K562 (cell line): ENCODE results near the gene CD40. TPM values are rescaled to one million over a fixed set of nuclear protein-coding genes. Genes with fewer than 3 reads are reported as not detected.

Source experiments
- ATAC-seq: fragments of 200-7000 bp; cut with Tn5 transposase; 3 replicates; pipeline ENCODE4 v1.9.1; 2020; ENCODE audit warnings: moderate library complexity
- BruUV-seq: library from RNA; stranded (reverse); fragments of 400-500 nt; replicated peaks from 2 replicates; lab custom pipeline; 2021; lab: Mats Ljungman, UMichigan
- CTCF ChIA-PET: fragments of 300-600 bp; formaldehyde crosslinking; extraction: SDS; loops from one replicate; lab custom pipeline; 2021; ENCODE audit warnings: low intra/inter-chr PET ratio; lab: Yijun Ruan, JAX
- POLR2A ChIA-PET: fragments of 300-600, 350-650 bp; sonication (Branson Sonifier 250); formaldehyde crosslinking; extraction: SDS; loops from one replicate; lab custom pipeline; 2021; ENCODE audit warnings: antibody characterized with exemption, inconsistent platforms; lab: Yijun Ruan, JAX
- DNase-seq, 4 experiments: peaks; one replicate each; pipeline versions ENCODE4 v3.0.0 to v3.0.0-alpha.2; 2011 to 2018; ENCODE audit warnings: low spot score in 3 of 4, mixed read lengths in 3 of 4; ENCODE audit errors: extremely low read depth in 1 of 4
- FAIRE-seq: peaks from 2 replicates; lab custom pipeline; 2011; peaks lifted over from hg19 to GRCh38; lab: Jason Lieb, UNC
- H2AFZ ChIP-seq: 2 replicates; pipeline ENCODE4 v1.6.0; 2011; ENCODE audit warnings: low read depth, low read length, control low read depth, inconsistent platforms
- H3K27ac ChIP-seq: fragments of 200-600 bp; 3 replicates; pipeline ENCODE4 v1.8.0; 2011; ENCODE audit warnings: low read depth, mild to moderate bottlenecking, control low read depth, inconsistent platforms, low read length, moderate library complexity, mixed read lengths; ENCODE audit errors: extremely low read depth
- H3K27me3 ChIP-seq, 2 experiments: fragments of 300-600 bp in 1 of 2; 2 replicates in 1 of 2; 3 replicates in 1 of 2; pipeline versions ENCODE4 v1.6.0 to v1.8.0; 2011; ENCODE audit warnings: inconsistent platforms in 2 of 2, low read length in 2 of 2, mild to moderate bottlenecking in 1 of 2, mixed read lengths in 1 of 2, moderate library complexity in 1 of 2; ENCODE audit not compliant: control insufficient read depth in 2 of 2, insufficient read depth in 2 of 2
- H3K36me3 ChIP-seq: fragments of 300-600 bp; 3 replicates; pipeline ENCODE4 v1.8.0; 2011; ENCODE audit warnings: mild to moderate bottlenecking, low read length, inconsistent platforms; ENCODE audit not compliant: control insufficient read depth, insufficient read depth
- H3K4me1 ChIP-seq, 2 experiments: fragments of 200-600 bp in 1 of 2; replicated peaks in 1 of 2; 2 replicates in 1 of 2; 3 replicates in 1 of 2; pipeline versions ENCODE4 v1.5.1 to v1.8.0; 2011; ENCODE audit warnings: inconsistent platforms in 2 of 2, low read length in 2 of 2, mild to moderate bottlenecking in 1 of 2, mixed read lengths in 1 of 2, moderate library complexity in 1 of 2; ENCODE audit not compliant: control insufficient read depth in 2 of 2, insufficient read depth in 2 of 2
- H3K4me2 ChIP-seq: 2 replicates; pipeline ENCODE4 v1.6.1; 2011; ENCODE audit warnings: low read length, control low read depth, inconsistent platforms, mixed read lengths; ENCODE audit not compliant: insufficient read depth
- H3K4me3 ChIP-seq: fragments of 200-600 bp; sonication (generic), shearing (Covaris generic); 2 replicates; pipeline ENCODE4 v1.5.1; 2016; ENCODE audit warnings: control low read depth, inconsistent platforms
- H3K79me2 ChIP-seq: fragments of 200-600 bp; 3 replicates; pipeline ENCODE4 v1.8.0; 2011; ENCODE audit warnings: low read length, inconsistent platforms; ENCODE audit not compliant: control insufficient read depth, insufficient read depth
- H3K9ac ChIP-seq, 2 experiments: 2 replicates each; pipeline versions ENCODE4 v1.6.0 to v1.6.1; 2011; ENCODE audit warnings: low read depth in 2 of 2, low read length in 2 of 2, control low read depth in 1 of 2, inconsistent platforms in 1 of 2, mild to moderate bottlenecking in 1 of 2, mixed read lengths in 1 of 2; ENCODE audit not compliant: insufficient read depth in 1 of 2
- H3K9me1 ChIP-seq: one replicate; pipeline ENCODE4 v1.6.0; 2011; ENCODE audit warnings: inconsistent platforms, mild to moderate bottlenecking, low read length, moderate library complexity; ENCODE audit not compliant: control insufficient read depth, insufficient read depth
- H3K9me3 ChIP-seq: replicated peaks from 2 replicates; pipeline ENCODE4 v1.5.1; 2011; ENCODE audit warnings: low read depth, low read length, inconsistent platforms; ENCODE audit not compliant: control insufficient read depth, insufficient read depth
- H4K20me1 ChIP-seq: replicated peaks from 2 replicates; pipeline ENCODE4 v1.6.1; 2011; ENCODE audit warnings: low read length, inconsistent platforms, mixed read lengths; ENCODE audit not compliant: control insufficient read depth, insufficient read depth
- ARID1B ChIP-seq: fragments of 450-650 bp; IDR thresholded peaks from 2 replicates; pipeline ENCODE4 v1.6.1; 2016; ENCODE audit warnings: antibody characterized with exemption, mild to moderate bottlenecking, inconsistent platforms
- DDX20 ChIP-seq: fragments of 450-650 bp; IDR thresholded peaks from 2 replicates; pipeline ENCODE4 v1.6.1; 2016; ENCODE audit warnings: missing genetic modification characterization, low read depth, mild to moderate bottlenecking, missing compliant biosample characterization, moderate library complexity
- EP400 ChIP-seq: fragments of 450-650 bp; IDR thresholded peaks from 2 replicates; pipeline ENCODE4 v1.6.1; 2017; ENCODE audit warnings: antibody characterized with exemption, mild to moderate bottlenecking, moderate library complexity
- FOXA1 ChIP-seq: fragments of 450-650 bp; IDR thresholded peaks from 2 replicates; pipeline ENCODE4 v1.6.1; 2016; ENCODE audit warnings: mild to moderate bottlenecking, borderline replicate concordance
- GABPB1 ChIP-seq: sonication (generic); formaldehyde crosslinking; IDR thresholded peaks from 2 replicates; pipeline ENCODE4 v1.8.0; 2022; ENCODE audit warnings: mild to moderate bottlenecking, missing genetic modification reagents
- PRPF4 ChIP-seq: fragments of 200-400 bp; formaldehyde crosslinking; IDR thresholded peaks from one replicate; pipeline ENCODE4 v1.6.1; 2017; ENCODE audit warnings: low read length, low read depth, mild to moderate bottlenecking; ENCODE audit not compliant: insufficient read depth, poor library complexity, severe bottlenecking
- SIRT6 ChIP-seq: IDR thresholded peaks from one replicate; pipeline ENCODE4 v1.6.1; 2012; ENCODE audit warnings: low read depth, mild to moderate bottlenecking, control low read depth, inconsistent platforms, low read length, moderate library complexity
- SMARCB1 ChIP-seq: IDR thresholded peaks from 2 replicates; pipeline ENCODE4 v1.6.1; 2011; ENCODE audit warnings: improper control_type of control experiment, low read depth; ENCODE audit not compliant: insufficient read length
- TRIM28 ChIP-seq: fragments of 450-650 bp; IDR thresholded peaks from 2 replicates; pipeline ENCODE4 v1.6.1; 2017
- WHSC1 ChIP-seq: IDR thresholded peaks from one replicate; pipeline ENCODE4 v1.6.1; 2012; ENCODE audit warnings: low read length, control low read depth, inconsistent platforms
- ZC3H8 ChIP-seq: fragments of 450-650 bp; IDR thresholded peaks from 2 replicates; pipeline ENCODE4 v1.6.1; 2017
- ZNF124 ChIP-seq: sonication (generic); formaldehyde crosslinking; IDR thresholded peaks from 2 replicates; pipeline ENCODE4 v1.8.1; 2022; ENCODE audit warnings: missing genetic modification reagents
- ZNF133 ChIP-seq: fragments of 250-450 bp; sonication (Bioruptor Pico); IDR thresholded peaks from 2 replicates; pipeline ENCODE4 v1.4.0; 2020; ENCODE audit warnings: mild to moderate bottlenecking
- ZNF184 ChIP-seq: sonication (generic); formaldehyde crosslinking; IDR thresholded peaks from 2 replicates; pipeline ENCODE4 v1.5.0; 2020; ENCODE audit warnings: missing genetic modification reagents
- ZNF436 ChIP-seq: fragments of 250-450, 450-650 bp; sonication (Bioruptor Pico); formaldehyde crosslinking; IDR thresholded peaks from 2 replicates; pipeline ENCODE4 v1.7.0; 2020; ENCODE audit warnings: mild to moderate bottlenecking
- ZSCAN32 ChIP-seq: fragments of 450-650 bp; formaldehyde crosslinking; IDR thresholded peaks from 2 replicates; pipeline ENCODE4 v1.4.0; 2020; ENCODE audit warnings: mild to moderate bottlenecking, moderate library complexity
- WGBS: fragments of 100-300 bp; shearing (Covaris generic); methylation state at CpG from one replicate; pipeline ENCODE4 v1.1.6; 2016; ENCODE audit warnings: low coverage, mixed read lengths; ENCODE audit not compliant: insufficient coverage; ENCODE audit errors: missing lambda C conversion rate; 5-methylcytosine and 5-hydroxymethylcytosine counted together
- in situ Hi-C: fragments of 300-500 bp; cut with MboI; formaldehyde crosslinking; loops from 4 replicates; pipeline ENCODE4 v1.15.0; 2018; ENCODE audit warnings: inconsistent platforms, mixed read lengths
- intact Hi-C: fragments of 100-400 bp; cut with micrococcal nuclease; formaldehyde crosslinking; loops from 2 replicates; pipeline ENCODE4 v1.14.2; 2022
- polyA plus RNA-seq, 8 experiments: library from polyadenylated mRNA; depleted of rRNA in 4 of 8; stranded (reverse) in 5 of 8; unstranded in 3 of 8; fragments of >200 nt; fragmentation: Nextera tagmentation in 2 of 8; fragmentation: Illumina TruSeq in 1 of 8; extraction: Ambion mirVana in 2 of 8; extraction: Trizol in 1 of 8; gene quantifications; 2 replicates each; pipeline versions ENCODE4 v1.2.1 to v1.2.3, GENCODE V29; 2011 to 2014; ENCODE audit warnings: inconsistent platforms in 1 of 8, missing spikeins in 1 of 8
- total RNA-seq, 7 experiments: library from RNA; depleted of rRNA in 6 of 7; stranded (reverse); fragments of >200 nt in 6 of 7; fragmentation: Illumina TruSeq in 2 of 7; extraction: Trizol in 2 of 7; gene quantifications; 2 replicates each; pipeline versions ENCODE4 v1.2.1 to v1.2.3, GENCODE V29; 2011 to 2021; ENCODE audit warnings: low replicate concordance in 1 of 7
- TF ChIP-seq, protein P1 (sequence below): sonication (generic); formaldehyde crosslinking; IDR thresholded peaks from 2 replicates; pipeline ENCODE4 v1.8.1; 2023; ENCODE audit warnings: missing genetic modification reagents, mild to moderate bottlenecking, borderline replicate concordance
- TF ChIP-seq, protein P2 (sequence below): fragments of 450-650 bp; conservative IDR thresholded peaks from 2 replicates; pipeline ENCODE4 v1.6.1; 2016; ENCODE audit warnings: missing genetic modification characterization, low read depth, mild to moderate bottlenecking, missing compliant biosample characterization, moderate library complexity

Gene CD40
- total and polyA plus RNA-seq, 9 of the 15 experiments (the other 6 are each of a cell fraction or from before 2014, with no cell fraction given), result 0.76 to 3.7 (median 1.6) TPM

DNA sequence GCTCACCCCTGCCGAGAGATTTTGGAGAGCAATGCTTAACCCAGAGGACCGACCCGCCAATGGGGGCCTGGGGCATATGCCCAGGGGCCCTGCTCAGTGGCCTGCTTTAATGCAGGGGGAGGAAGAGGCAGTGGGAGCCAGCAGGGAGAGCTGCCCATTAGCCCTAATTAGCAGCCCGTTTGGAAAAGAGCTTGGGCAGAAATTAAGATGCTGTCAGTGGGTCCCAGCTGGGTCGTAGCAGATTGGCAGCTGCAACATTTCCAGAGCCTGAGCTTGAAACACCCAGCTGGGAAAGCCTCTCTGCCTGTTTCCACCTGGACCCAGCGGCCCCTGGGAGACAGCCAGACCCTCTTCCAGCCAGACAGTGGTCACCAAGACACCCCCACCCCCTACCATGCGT lies 39.5 kb downstream of the CD40 start:
- ATAC-seq (no peak), FAIRE-seq (no peak), DNase-seq (no peak)
- no peaks in the 10 kb centered on the region for H3K36me3 ChIP-seq
- intact Hi-C loops (no loop called here), in situ Hi-C loops (no loop called here)
- 0% methylated on average over 7 of the region's 7 CpGs for WGBS
- H3K27me3 ChIP-seq, result peaks cover 23 to 57% of the 10 kb centered on the region in 2 experiments; a peak in 3 of 5 replicates
- H3K79me2 ChIP-seq, result no peaks in the 10 kb centered on the region
- H4K20me1 ChIP-seq, result no peaks in the 10 kb centered on the region; the same call in 1 of the 2 replicates
- H2AFZ ChIP-seq, result no peak overlapping the region
- no peaks in the 10 kb centered on the region for H3K4me1 ChIP-seq
- H3K9me3 ChIP-seq, result no peaks in the 10 kb centered on the region
- no peaks in the 10 kb centered on the region for H3K9me1 ChIP-seq
- no peak overlapping the region for H3K4me2 ChIP-seq
- H3K27ac ChIP-seq, result no peak overlapping the region
- POLR2A ChIA-PET, result interaction anchor here (0.5 to 1.7 kb wide), 2 partner anchors 9 to 195 kb away, joined by 3 to 6 read pairs; no protein-coding TSS in a partner anchor
- CTCF ChIA-PET, result no interaction called here
- no peak overlapping the region for H3K9ac ChIP-seq
- no peak overlapping the region for H3K4me3 ChIP-seq
- no TSS peak for BruUV-seq
- TF ChIP-seq ZC3H8 (no peak), ARID1B (no peak), ZNF124 (CRISPR knock-in tag) (no peak), GABPB1 (CRISPR knock-in tag) (no peak), PRPF4 (no peak), EP400 (no peak), ZSCAN32 (no peak), ZNF184 (CRISPR knock-in tag) (no peak), SIRT6 (no peak), FOXA1 (no peak), WHSC1 (no peak), ZNF436 (CRISPR knock-in tag) (no peak), SMARCB1 (no peak), ZNF133 (CRISPR knock-in tag) (no peak), TRIM28 (no peak), DDX20 (tag) (no peak)
- TF ChIP-seq, protein P1, sequence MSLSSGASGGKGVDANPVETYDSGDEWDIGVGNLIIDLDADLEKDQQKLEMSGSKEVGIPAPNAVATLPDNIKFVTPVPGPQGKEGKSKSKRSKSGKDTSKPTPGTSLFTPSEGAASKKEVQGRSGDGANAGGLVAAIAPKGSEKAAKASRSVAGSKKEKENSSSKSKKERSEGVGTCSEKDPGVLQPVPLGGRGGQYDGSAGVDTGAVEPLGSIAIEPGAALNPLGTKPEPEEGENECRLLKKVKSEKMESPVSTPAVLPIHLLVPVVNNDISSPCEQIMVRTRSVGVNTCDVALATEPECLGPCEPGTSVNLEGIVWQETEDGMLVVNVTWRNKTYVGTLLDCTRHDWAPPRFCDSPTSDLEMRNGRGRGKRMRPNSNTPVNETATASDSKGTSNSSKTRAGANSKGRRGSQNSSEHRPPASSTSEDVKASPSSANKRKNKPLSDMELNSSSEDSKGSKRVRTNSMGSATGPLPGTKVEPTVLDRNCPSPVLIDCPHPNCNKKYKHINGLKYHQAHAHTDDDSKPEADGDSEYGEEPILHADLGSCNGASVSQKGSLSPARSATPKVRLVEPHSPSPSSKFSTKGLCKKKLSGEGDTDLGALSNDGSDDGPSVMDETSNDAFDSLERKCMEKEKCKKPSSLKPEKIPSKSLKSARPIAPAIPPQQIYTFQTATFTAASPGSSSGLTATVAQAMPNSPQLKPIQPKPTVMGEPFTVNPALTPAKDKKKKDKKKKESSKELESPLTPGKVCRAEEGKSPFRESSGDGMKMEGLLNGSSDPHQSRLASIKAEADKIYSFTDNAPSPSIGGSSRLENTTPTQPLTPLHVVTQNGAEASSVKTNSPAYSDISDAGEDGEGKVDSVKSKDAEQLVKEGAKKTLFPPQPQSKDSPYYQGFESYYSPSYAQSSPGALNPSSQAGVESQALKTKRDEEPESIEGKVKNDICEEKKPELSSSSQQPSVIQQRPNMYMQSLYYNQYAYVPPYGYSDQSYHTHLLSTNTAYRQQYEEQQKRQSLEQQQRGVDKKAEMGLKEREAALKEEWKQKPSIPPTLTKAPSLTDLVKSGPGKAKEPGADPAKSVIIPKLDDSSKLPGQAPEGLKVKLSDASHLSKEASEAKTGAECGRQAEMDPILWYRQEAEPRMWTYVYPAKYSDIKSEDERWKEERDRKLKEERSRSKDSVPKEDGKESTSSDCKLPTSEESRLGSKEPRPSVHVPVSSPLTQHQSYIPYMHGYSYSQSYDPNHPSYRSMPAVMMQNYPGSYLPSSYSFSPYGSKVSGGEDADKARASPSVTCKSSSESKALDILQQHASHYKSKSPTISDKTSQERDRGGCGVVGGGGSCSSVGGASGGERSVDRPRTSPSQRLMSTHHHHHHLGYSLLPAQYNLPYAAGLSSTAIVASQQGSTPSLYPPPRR (CRISPR knock-in tag), result no peak
- TF ChIP-seq, protein P2, sequence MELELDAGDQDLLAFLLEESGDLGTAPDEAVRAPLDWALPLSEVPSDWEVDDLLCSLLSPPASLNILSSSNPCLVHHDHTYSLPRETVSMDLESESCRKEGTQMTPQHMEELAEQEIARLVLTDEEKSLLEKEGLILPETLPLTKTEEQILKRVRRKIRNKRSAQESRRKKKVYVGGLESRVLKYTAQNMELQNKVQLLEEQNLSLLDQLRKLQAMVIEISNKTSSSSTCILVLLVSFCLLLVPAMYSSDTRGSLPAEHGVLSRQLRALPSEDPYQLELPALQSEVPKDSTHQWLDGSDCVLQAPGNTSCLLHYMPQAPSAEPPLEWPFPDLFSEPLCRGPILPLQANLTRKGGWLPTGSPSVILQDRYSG (tag), result no peak
